Measurements from ENCODE around the gene WDR90.

The WDR90 gene

GRCh38 chr16:673399-673991, 24.3 kb downstream of the WDR90 start:
- TF ChIP-seq MYC (IDR thresholded peaks at IDR 0.05; ENCODE audit: low read depth, low read length), result no peak
- TF ChIP-seq, protein P1, sequence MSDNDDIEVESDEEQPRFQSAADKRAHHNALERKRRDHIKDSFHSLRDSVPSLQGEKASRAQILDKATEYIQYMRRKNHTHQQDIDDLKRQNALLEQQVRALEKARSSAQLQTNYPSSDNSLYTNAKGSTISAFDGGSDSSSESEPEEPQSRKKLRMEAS (IDR thresholded peaks at IDR 0.05; ENCODE audit: low read depth, low read length), result no peak
- no peak for TF ChIP-seq POLR2A (IDR thresholded peaks at IDR 0.05; ENCODE audit: extremely low read depth, insufficient read length)
- TF ChIP-seq, protein P2, sequence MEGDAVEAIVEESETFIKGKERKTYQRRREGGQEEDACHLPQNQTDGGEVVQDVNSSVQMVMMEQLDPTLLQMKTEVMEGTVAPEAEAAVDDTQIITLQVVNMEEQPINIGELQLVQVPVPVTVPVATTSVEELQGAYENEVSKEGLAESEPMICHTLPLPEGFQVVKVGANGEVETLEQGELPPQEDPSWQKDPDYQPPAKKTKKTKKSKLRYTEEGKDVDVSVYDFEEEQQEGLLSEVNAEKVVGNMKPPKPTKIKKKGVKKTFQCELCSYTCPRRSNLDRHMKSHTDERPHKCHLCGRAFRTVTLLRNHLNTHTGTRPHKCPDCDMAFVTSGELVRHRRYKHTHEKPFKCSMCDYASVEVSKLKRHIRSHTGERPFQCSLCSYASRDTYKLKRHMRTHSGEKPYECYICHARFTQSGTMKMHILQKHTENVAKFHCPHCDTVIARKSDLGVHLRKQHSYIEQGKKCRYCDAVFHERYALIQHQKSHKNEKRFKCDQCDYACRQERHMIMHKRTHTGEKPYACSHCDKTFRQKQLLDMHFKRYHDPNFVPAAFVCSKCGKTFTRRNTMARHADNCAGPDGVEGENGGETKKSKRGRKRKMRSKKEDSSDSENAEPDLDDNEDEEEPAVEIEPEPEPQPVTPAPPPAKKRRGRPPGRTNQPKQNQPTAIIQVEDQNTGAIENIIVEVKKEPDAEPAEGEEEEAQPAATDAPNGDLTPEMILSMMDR (IDR thresholded peaks at IDR 0.05; ENCODE audit: low read depth, low read length), result no peak
- no peak overlapping the region for H3K4me3 ChIP-seq (ENCODE audit: low read depth, low read length)
- no peak for DNase-seq (ENCODE audit: low read depth)

GRCh38 chr16:674214-674881, 25.2 kb downstream of the WDR90 start:
- DNase-seq (ENCODE audit: low read depth), result no peak
- TF ChIP-seq MYC (IDR thresholded peaks at IDR 0.05; ENCODE audit: low read depth, low read length) (no peak), POLR2A (IDR thresholded peaks at IDR 0.05; ENCODE audit: extremely low read depth, insufficient read length) (no peak)
- TF ChIP-seq, protein P1 (IDR thresholded peaks at IDR 0.05; ENCODE audit: low read depth, low read length), result no peak
- TF ChIP-seq, protein P2 (IDR thresholded peaks at IDR 0.05; ENCODE audit: low read depth, low read length), result no peak
- no peak overlapping the region for H3K4me3 ChIP-seq (ENCODE audit: low read depth, low read length)

- DNase-seq (ENCODE audit: low read depth), result peak; percentile 49
- H3K4me3 ChIP-seq (ENCODE audit: low read depth, low read length), result no peak within 1 kb of the TSS
- TF ChIP-seq, protein P2 (IDR thresholded peaks at IDR 0.05; ENCODE audit: low read depth, low read length), result no peak
- TF ChIP-seq POLR2A (IDR thresholded peaks at IDR 0.05; ENCODE audit: extremely low read depth, insufficient read length) (no peak), MYC (IDR thresholded peaks at IDR 0.05; ENCODE audit: low read depth, low read length) (no peak)
- TF ChIP-seq, protein P1 (IDR thresholded peaks at IDR 0.05; ENCODE audit: low read depth, low read length), result no peak
Observed at GRCh38 chr16:674968-675883, 26.1 kb downstream of the WDR90 start, which contains the start of gene RHBDL1. Gene RHBDL1 (plus strand): TSS chr16:675671. CDS start chr16:675791, 120 bp downstream.

DNA sequence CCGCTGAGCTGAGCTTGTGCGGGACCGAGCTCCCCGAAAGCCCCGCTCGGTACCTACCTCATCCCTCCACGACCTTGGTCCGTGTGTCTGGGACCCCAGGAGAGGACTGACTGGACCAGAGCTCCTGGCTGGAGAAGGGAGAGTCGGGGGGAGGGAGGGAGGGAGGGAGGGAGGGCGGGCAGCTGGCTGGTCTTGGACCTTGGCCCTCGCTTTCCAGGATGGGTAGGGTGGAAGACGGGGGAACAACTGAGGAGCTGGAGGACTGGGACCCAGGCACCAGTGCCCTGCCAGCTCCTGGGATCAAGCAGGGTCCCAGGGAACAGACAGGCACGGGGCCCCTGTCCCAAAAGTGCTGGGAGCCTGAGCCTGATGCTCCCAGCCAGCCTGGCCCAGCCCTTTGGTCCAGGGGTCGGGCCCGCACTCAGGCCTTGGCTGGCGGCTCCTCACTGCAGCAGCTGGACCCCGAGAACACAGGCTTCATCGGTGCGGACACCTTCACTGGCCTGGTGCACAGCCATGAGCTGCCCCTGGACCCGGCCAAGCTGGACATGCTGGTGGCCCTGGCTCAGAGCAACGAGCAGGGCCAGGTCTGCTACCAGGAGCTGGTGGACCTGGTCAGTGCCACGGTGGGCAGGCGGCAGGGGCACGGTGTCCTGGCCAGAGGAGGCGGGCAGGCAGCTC, 26.9 kb downstream of the WDR90 start:
- TF ChIP-seq, protein P2 (IDR thresholded peaks at IDR 0.05; ENCODE audit: low read depth, low read length), result no peak
- TF ChIP-seq MYC (IDR thresholded peaks at IDR 0.05; ENCODE audit: low read depth, low read length), result no peak
- TF ChIP-seq POLR2A (IDR thresholded peaks at IDR 0.05; ENCODE audit: extremely low read depth, insufficient read length), result no peak
- TF ChIP-seq, protein P1 (IDR thresholded peaks at IDR 0.05; ENCODE audit: low read depth, low read length), result no peak
- no peak overlapping the region for H3K4me3 ChIP-seq (ENCODE audit: low read depth, low read length)
- DNase-seq (ENCODE audit: low read depth), result no peak

DNA sequence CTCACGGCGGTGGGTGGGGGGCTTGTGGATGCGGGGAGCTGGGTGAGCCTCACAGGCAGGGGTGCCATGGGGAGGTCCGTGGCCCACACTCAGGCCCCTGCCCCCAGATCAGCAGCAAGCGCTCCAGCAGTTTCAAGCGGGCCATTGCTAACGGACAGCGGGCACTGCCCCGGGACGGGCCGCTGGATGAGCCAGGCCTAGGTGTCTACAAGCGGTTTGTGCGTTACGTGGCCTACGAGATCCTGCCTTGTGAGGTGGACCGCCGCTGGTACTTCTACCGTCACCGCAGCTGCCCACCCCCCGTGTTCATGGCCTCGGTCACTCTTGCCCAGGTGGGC, 27.4 kb downstream of the WDR90 start:
- H3K4me3 ChIP-seq (ENCODE audit: low read depth, low read length), result no peak overlapping the region
- no peak for DNase-seq (ENCODE audit: low read depth)
- TF ChIP-seq MYC (IDR thresholded peaks at IDR 0.05; ENCODE audit: low read depth, low read length) (no peak), POLR2A (IDR thresholded peaks at IDR 0.05; ENCODE audit: extremely low read depth, insufficient read length) (no peak)
- TF ChIP-seq, protein P2 (IDR thresholded peaks at IDR 0.05; ENCODE audit: low read depth, low read length), result no peak
- TF ChIP-seq, protein P1 (IDR thresholded peaks at IDR 0.05; ENCODE audit: low read depth, low read length), result no peak

All from NB4 (cell line).